ENCODE measurements around the gene MPG.

MPG gene

GRCh38 chr16:61879-62281 lies 16.1 kb upstream of the MPG start:
- Histone ChIP-seq H3K27ac (ENCODE audit: low read length) (no peak overlapping the region), H3K4me1 (ENCODE audit: control insufficient read depth in 1 of 2, insufficient read depth in 2 of 2, low read length in 2 of 2) (peaks cover 5 to 16% of the 10 kb centered on the region in 2 donors), H3K36me3 (ENCODE audit: control insufficient read depth in 1 of 2, insufficient read depth in 2 of 2, low read length in 2 of 2) (peaks cover 26 to 80% of the 10 kb centered on the region in 2 donors), H3K9me3 (ENCODE audit: control insufficient read depth in 1 of 2, low read length in 2 of 2) (no peaks in the 10 kb centered on the region), H3K27me3 (ENCODE audit: low read depth, low read length) (no peaks in the 10 kb centered on the region), H3K4me3 (ENCODE audit: low read depth in 1 of 2, low read length in 2 of 2) (no peak overlapping the region)

GRCh38 chr16:62283-62967 lies 15.6 kb upstream of the MPG start:
- H3K9me3 ChIP-seq (ENCODE audit: control insufficient read depth in 1 of 2, low read length in 2 of 2): no peaks in the 10 kb centered on the region
- peaks cover 5 to 21% of the 10 kb centered on the region in 2 donors for H3K4me1 ChIP-seq (ENCODE audit: control insufficient read depth in 1 of 2, insufficient read depth in 2 of 2, low read length in 2 of 2)
- no peak overlapping the region for H3K27ac ChIP-seq (ENCODE audit: low read length)
- H3K36me3 ChIP-seq (ENCODE audit: control insufficient read depth in 1 of 2, insufficient read depth in 2 of 2, low read length in 2 of 2): peaks cover 21 to 74% of the 10 kb centered on the region in 2 donors
- H3K4me3 ChIP-seq (ENCODE audit: low read depth in 1 of 2, low read length in 2 of 2): no peak overlapping the region
- H3K27me3 ChIP-seq (ENCODE audit: low read depth, low read length): no peaks in the 10 kb centered on the region

GRCh38 chr16:62968-63391 lies 15.0 kb upstream of the MPG start:
- no peak overlapping the region for H3K4me3 ChIP-seq (ENCODE audit: low read depth in 1 of 2, low read length in 2 of 2)
- peaks cover 16 to 69% of the 10 kb centered on the region in 2 donors for H3K36me3 ChIP-seq (ENCODE audit: control insufficient read depth in 1 of 2, insufficient read depth in 2 of 2, low read length in 2 of 2)
- H3K27ac ChIP-seq (ENCODE audit: low read length): no peak overlapping the region
- H3K4me1 ChIP-seq (ENCODE audit: control insufficient read depth in 1 of 2, insufficient read depth in 2 of 2, low read length in 2 of 2): peaks cover 5 to 23% of the 10 kb centered on the region in 2 donors
- H3K27me3 ChIP-seq (ENCODE audit: low read depth, low read length): no peaks in the 10 kb centered on the region
- no peaks in the 10 kb centered on the region for H3K9me3 ChIP-seq (ENCODE audit: control insufficient read depth in 1 of 2, low read length in 2 of 2)

- Histone ChIP-seq H3K27me3 (ENCODE audit: low read depth, low read length) (no peaks in the 10 kb centered on the region), H3K4me1 (ENCODE audit: control insufficient read depth in 1 of 2, insufficient read depth in 2 of 2, low read length in 2 of 2) (peaks cover 5 to 24% of the 10 kb centered on the region in 2 donors), H3K27ac (ENCODE audit: low read length) (no peak overlapping the region), H3K9me3 (ENCODE audit: control insufficient read depth in 1 of 2, low read length in 2 of 2) (no peaks in the 10 kb centered on the region), H3K36me3 (ENCODE audit: control insufficient read depth in 1 of 2, insufficient read depth in 2 of 2, low read length in 2 of 2) (peaks cover 12 to 64% of the 10 kb centered on the region in 2 donors), H3K4me3 (ENCODE audit: low read depth in 1 of 2, low read length in 2 of 2) (no peak overlapping the region)
Observed at GRCh38 chr16:63466-63865, 14.6 kb upstream of the MPG start.

- Histone ChIP-seq H3K36me3 (ENCODE audit: control insufficient read depth in 1 of 2, insufficient read depth in 2 of 2, low read length in 2 of 2) (peaks cover 12 to 56% of the 10 kb centered on the region in 2 donors), H3K27me3 (ENCODE audit: low read depth, low read length) (no peaks in the 10 kb centered on the region), H3K4me1 (ENCODE audit: control insufficient read depth in 1 of 2, insufficient read depth in 2 of 2, low read length in 2 of 2) (peaks cover 5 to 32% of the 10 kb centered on the region in 2 donors), H3K27ac (ENCODE audit: low read length) (no peak overlapping the region), H3K9me3 (ENCODE audit: control insufficient read depth in 1 of 2, low read length in 2 of 2) (no peaks in the 10 kb centered on the region), H3K4me3 (ENCODE audit: low read depth in 1 of 2, low read length in 2 of 2) (no peak overlapping the region)
Observed at GRCh38 chr16:63998-64913, 13.8 kb upstream of the MPG start.

GRCh38 chr16:64914-65255 lies 13.1 kb upstream of the MPG start:
- peaks cover 5 to 37% of the 10 kb centered on the region in 2 donors for H3K4me1 ChIP-seq (ENCODE audit: control insufficient read depth in 1 of 2, insufficient read depth in 2 of 2, low read length in 2 of 2)
- H3K9me3 ChIP-seq (ENCODE audit: control insufficient read depth in 1 of 2, low read length in 2 of 2): no peaks in the 10 kb centered on the region
- peaks cover 10 to 50% of the 10 kb centered on the region in 2 donors for H3K36me3 ChIP-seq (ENCODE audit: control insufficient read depth in 1 of 2, insufficient read depth in 2 of 2, low read length in 2 of 2)
- no peak overlapping the region for H3K4me3 ChIP-seq (ENCODE audit: low read depth in 1 of 2, low read length in 2 of 2)
- no peak overlapping the region for H3K27ac ChIP-seq (ENCODE audit: low read length)
- no peaks in the 10 kb centered on the region for H3K27me3 ChIP-seq (ENCODE audit: low read depth, low read length)

GRCh38 chr16:65745-66144 lies 12.3 kb upstream of the MPG start:
- peaks cover 5 to 46% of the 10 kb centered on the region in 2 donors for H3K4me1 ChIP-seq (ENCODE audit: control insufficient read depth in 1 of 2, insufficient read depth in 2 of 2, low read length in 2 of 2)
- no peak overlapping the region for H3K4me3 ChIP-seq (ENCODE audit: low read depth in 1 of 2, low read length in 2 of 2)
- H3K27me3 ChIP-seq (ENCODE audit: low read depth, low read length): no peaks in the 10 kb centered on the region
- no peak overlapping the region for H3K27ac ChIP-seq (ENCODE audit: low read length)
- H3K9me3 ChIP-seq (ENCODE audit: control insufficient read depth in 1 of 2, low read length in 2 of 2): no peaks in the 10 kb centered on the region
- peaks cover 4 to 41% of the 10 kb centered on the region in 2 donors for H3K36me3 ChIP-seq (ENCODE audit: control insufficient read depth in 1 of 2, insufficient read depth in 2 of 2, low read length in 2 of 2)

GRCh38 chr16:66309-67182 lies 11.5 kb upstream of the MPG start:
- H3K4me3 ChIP-seq (ENCODE audit: low read depth in 1 of 2, low read length in 2 of 2): no peak overlapping the region
- peaks cover 5 to 53% of the 10 kb centered on the region in 2 donors for H3K4me1 ChIP-seq (ENCODE audit: control insufficient read depth in 1 of 2, insufficient read depth in 2 of 2, low read length in 2 of 2)
- H3K36me3 ChIP-seq (ENCODE audit: control insufficient read depth in 1 of 2, insufficient read depth in 2 of 2, low read length in 2 of 2): peaks cover 3 to 35% of the 10 kb centered on the region in 2 donors
- H3K27ac ChIP-seq (ENCODE audit: low read length): no peak overlapping the region
- no peaks in the 10 kb centered on the region for H3K9me3 ChIP-seq (ENCODE audit: control insufficient read depth in 1 of 2, low read length in 2 of 2)
- H3K27me3 ChIP-seq (ENCODE audit: low read depth, low read length): no peaks in the 10 kb centered on the region

GRCh38 chr16:67183-67791 lies 10.7 kb upstream of the MPG start:
- H3K36me3 ChIP-seq (ENCODE audit: control insufficient read depth in 1 of 2, insufficient read depth in 2 of 2, low read length in 2 of 2): peaks cover 1 to 27% of the 10 kb centered on the region in 2 donors
- peaks cover 5 to 53% of the 10 kb centered on the region in 2 donors for H3K4me1 ChIP-seq (ENCODE audit: control insufficient read depth in 1 of 2, insufficient read depth in 2 of 2, low read length in 2 of 2)
- H3K27me3 ChIP-seq (ENCODE audit: low read depth, low read length): no peaks in the 10 kb centered on the region
- no peak overlapping the region for H3K4me3 ChIP-seq (ENCODE audit: low read depth in 1 of 2, low read length in 2 of 2)
- no peak overlapping the region for H3K27ac ChIP-seq (ENCODE audit: low read length)
- H3K9me3 ChIP-seq (ENCODE audit: control insufficient read depth in 1 of 2, low read length in 2 of 2): no peaks in the 10 kb centered on the region

GRCh38 chr16:67884-68789 lies 9.9 kb upstream of the MPG start:
- Histone ChIP-seq H3K27me3 (ENCODE audit: low read depth, low read length) (no peaks in the 10 kb centered on the region), H3K27ac (ENCODE audit: low read length) (no peak overlapping the region), H3K4me1 (ENCODE audit: control insufficient read depth in 1 of 2, insufficient read depth in 2 of 2, low read length in 2 of 2) (peaks cover 5 to 56% of the 10 kb centered on the region in 2 donors), H3K4me3 (ENCODE audit: low read depth in 1 of 2, low read length in 2 of 2) (no peak overlapping the region), H3K9me3 (ENCODE audit: control insufficient read depth in 1 of 2, low read length in 2 of 2) (no peaks in the 10 kb centered on the region), H3K36me3 (ENCODE audit: control insufficient read depth in 1 of 2, insufficient read depth in 2 of 2, low read length in 2 of 2) (peaks cover 0 to 19% of the 10 kb centered on the region in 2 donors)
